ENCODE results near the gene GRAMD2B.

GRAMD2B gene

GRCh38 chr5:126523818-126524510 is 100.8 kb downstream of the GRAMD2B start (continued):
- TF ChIP-seq KLF7 (tag by site-specific recombination; IDR thresholded peaks at IDR 0.05; ENCODE audit: borderline replicate concordance) (no peak), ZNF23 (tag by site-specific recombination; IDR thresholded peaks at IDR 0.05; ENCODE audit: borderline replicate concordance) (no peak), ZNF350 (tag by site-specific recombination; IDR thresholded peaks at IDR 0.05) (no peak), ZNF768 (tag by site-specific recombination; IDR thresholded peaks at IDR 0.05) (no peak), KLF8 (tag by site-specific recombination; IDR thresholded peaks at IDR 0.05) (no peak), ZNF626 (tag by site-specific recombination; IDR thresholded peaks at IDR 0.05) (no peak), ZNF530 (tag by site-specific recombination; IDR thresholded peaks at IDR 0.05; ENCODE audit: low read depth) (no peak)

GRCh38 chr5:126525630-126526245 is 102.5 kb downstream of the GRAMD2B start:
- POLR2A ChIA-PET, result no interaction called here
- no peaks in the 10 kb centered on the region for H3K4me1 ChIP-seq (ENCODE audit: control insufficient read depth, insufficient read depth, low read length)
- CTCF ChIA-PET, result interaction anchor here (0.6 to 1.3 kb wide), 4 partner anchors 13 to 183 kb away, joined by 3 to 4 read pairs (median 4); no protein-coding TSS in a partner anchor
- no peak overlapping the region for H3K27ac ChIP-seq (ENCODE audit: extremely low read depth, low read depth, low read length)
- no peak overlapping the region for H3K4me3 ChIP-seq (ENCODE audit: low read depth, low read length)
- H3K36me3 ChIP-seq (ENCODE audit: control insufficient read depth in 2 of 2, insufficient read depth in 1 of 2, low read length in 2 of 2), result no peaks in the 10 kb centered on the region
- TF ChIP-seq SP2 (tag by site-specific recombination; IDR thresholded peaks at IDR 0.05) (0 out of 2 replicates have a peak, but pooled peaks have one; percentile 7), ZBTB20 (tag by site-specific recombination; IDR thresholded peaks at IDR 0.05) (peak; percentile 95), ZNF223 (tag by site-specific recombination; IDR thresholded peaks at IDR 0.05) (no peak), RBAK (tag by site-specific recombination; IDR thresholded peaks at IDR 0.05) (no peak), SP3 (tag by site-specific recombination; IDR thresholded peaks at IDR 0.05) (0 out of 2 replicates have a peak, but pooled peaks have one; percentile 21), ZFHX2 (tag by site-specific recombination; conservative IDR thresholded peaks at IDR 0.05) (0 out of 2 replicates have a peak, but pooled peaks have one; percentile 26), BCL11B (tag by site-specific recombination; IDR thresholded peaks at IDR 0.05; ENCODE audit: low read depth) (no peak), ZXDB (tag by site-specific recombination; IDR thresholded peaks at IDR 0.05) (0 out of 2 replicates have a peak, but pooled peaks have one; percentile 17), ZNF837 (tag by site-specific recombination; IDR thresholded peaks at IDR 0.05) (no peak)
- TF ChIP-seq, protein P1, sequence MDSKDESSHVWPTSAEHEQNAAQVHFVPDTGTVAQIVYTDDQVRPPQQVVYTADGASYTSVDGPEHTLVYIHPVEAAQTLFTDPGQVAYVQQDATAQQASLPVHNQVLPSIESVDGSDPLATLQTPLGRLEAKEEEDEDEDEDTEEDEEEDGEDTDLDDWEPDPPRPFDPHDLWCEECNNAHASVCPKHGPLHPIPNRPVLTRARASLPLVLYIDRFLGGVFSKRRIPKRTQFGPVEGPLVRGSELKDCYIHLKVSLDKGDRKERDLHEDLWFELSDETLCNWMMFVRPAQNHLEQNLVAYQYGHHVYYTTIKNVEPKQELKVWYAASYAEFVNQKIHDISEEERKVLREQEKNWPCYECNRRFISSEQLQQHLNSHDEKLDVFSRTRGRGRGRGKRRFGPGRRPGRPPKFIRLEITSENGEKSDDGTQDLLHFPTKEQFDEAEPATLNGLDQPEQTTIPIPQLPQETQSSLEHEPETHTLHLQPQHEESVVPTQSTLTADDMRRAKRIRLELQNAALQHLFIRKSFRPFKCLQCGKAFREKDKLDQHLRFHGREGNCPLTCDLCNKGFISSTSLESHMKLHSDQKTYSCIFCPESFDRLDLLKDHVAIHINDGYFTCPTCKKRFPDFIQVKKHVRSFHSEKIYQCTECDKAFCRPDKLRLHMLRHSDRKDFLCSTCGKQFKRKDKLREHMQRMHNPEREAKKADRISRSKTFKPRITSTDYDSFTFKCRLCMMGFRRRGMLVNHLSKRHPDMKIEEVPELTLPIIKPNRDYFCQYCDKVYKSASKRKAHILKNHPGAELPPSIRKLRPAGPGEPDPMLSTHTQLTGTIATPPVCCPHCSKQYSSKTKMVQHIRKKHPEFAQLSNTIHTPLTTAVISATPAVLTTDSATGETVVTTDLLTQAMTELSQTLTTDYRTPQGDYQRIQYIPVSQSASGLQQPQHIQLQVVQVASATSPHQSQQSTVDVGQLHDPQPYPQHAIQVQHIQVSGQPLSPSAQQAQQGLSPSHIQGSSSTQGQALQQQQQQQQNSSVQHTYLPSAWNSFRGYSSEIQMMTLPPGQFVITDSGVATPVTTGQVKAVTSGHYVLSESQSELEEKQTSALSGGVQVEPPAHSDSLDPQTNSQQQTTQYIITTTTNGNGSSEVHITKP (tag by site-specific recombination; IDR thresholded peaks at IDR 0.05), result peak; percentile 33; the same call in 1 of the 2 replicates
- TF ChIP-seq, protein P2, sequence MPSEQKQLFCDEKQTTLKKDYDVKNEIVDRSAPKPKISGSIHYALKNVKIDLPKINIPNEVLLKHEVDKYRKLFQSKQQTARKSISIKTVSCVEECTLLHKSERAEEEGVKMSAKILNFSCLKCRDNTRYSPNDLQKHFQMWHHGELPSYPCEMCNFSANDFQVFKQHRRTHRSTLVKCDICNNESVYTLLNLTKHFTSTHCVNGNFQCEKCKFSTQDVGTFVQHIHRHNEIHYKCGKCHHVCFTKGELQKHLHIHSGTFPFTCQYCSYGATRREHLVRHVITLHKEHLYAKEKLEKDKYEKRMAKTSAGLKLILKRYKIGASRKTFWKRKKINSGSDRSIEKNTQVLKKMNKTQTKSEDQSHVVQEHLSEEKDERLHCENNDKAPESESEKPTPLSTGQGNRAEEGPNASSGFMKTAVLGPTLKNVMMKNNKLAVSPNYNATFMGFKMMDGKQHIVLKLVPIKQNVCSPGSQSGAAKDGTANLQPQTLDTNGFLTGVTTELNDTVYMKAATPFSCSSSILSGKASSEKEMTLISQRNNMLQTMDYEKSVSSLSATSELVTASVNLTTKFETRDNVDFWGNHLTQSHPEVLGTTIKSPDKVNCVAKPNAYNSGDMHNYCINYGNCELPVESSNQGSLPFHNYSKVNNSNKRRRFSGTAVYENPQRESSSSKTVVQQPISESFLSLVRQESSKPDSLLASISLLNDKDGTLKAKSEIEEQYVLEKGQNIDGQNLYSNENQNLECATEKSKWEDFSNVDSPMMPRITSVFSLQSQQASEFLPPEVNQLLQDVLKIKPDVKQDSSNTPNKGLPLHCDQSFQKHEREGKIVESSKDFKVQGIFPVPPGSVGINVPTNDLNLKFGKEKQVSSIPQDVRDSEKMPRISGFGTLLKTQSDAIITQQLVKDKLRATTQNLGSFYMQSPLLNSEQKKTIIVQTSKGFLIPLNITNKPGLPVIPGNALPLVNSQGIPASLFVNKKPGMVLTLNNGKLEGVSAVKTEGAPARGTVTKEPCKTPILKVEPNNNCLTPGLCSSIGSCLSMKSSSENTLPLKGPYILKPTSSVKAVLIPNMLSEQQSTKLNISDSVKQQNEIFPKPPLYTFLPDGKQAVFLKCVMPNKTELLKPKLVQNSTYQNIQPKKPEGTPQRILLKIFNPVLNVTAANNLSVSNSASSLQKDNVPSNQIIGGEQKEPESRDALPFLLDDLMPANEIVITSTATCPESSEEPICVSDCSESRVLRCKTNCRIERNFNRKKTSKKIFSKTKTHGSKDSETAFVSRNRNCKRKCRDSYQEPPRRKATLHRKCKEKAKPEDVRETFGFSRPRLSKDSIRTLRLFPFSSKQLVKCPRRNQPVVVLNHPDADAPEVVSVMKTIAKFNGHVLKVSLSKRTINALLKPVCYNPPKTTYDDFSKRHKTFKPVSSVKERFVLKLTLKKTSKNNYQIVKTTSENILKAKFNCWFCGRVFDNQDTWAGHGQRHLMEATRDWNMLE (tag by site-specific recombination; conservative IDR thresholded peaks at IDR 0.05; ENCODE audit: low read depth), result 0 out of 2 replicates have a peak, but pooled peaks have one; percentile 25
- H3K9me3 ChIP-seq (ENCODE audit: control insufficient read depth, insufficient read depth, low read depth, low read length), result no peaks in the 10 kb centered on the region

All from HEK293 (cell line).